ENCODE measurements around the gene CTF1. TPM values are rescaled to one million over a fixed set of nuclear protein-coding genes. Genes with fewer than 3 reads are reported as not detected.

Gene CTF1
- total RNA-seq, 1 donor from 2014 or later: 4.3 TPM

- no peak for TF ChIP-seq CTCF (conservative IDR thresholded peaks at IDR 0.05; ENCODE audit: low read depth, low read length)
- H3K4me3 ChIP-seq (ENCODE audit: low read depth, low read length): no peak overlapping the region
- no peak for DNase-seq (ENCODE audit: low read depth)
These were observed 30.7 kb downstream of the CTF1 start for GRCh38 chr16:30926937-30927788.

- DNase-seq (ENCODE audit: low read depth): no peak
- no peak for TF ChIP-seq CTCF (conservative IDR thresholded peaks at IDR 0.05; ENCODE audit: low read depth, low read length)
- no peak overlapping the region for H3K4me3 ChIP-seq (ENCODE audit: low read depth, low read length)
These were observed 31.5 kb downstream of the CTF1 start for GRCh38 chr16:30927789-30928378.

GRCh38 chr16:30928390-30928789 is 32.0 kb downstream of the CTF1 start:
- no peak overlapping the region for H3K4me3 ChIP-seq (ENCODE audit: low read depth, low read length)
- DNase-seq (ENCODE audit: low read depth): no peak
- no peak for TF ChIP-seq CTCF (conservative IDR thresholded peaks at IDR 0.05; ENCODE audit: low read depth, low read length)

GRCh38 chr16:30929167-30929566 is 32.8 kb downstream of the CTF1 start:
- TF ChIP-seq CTCF (conservative IDR thresholded peaks at IDR 0.05; ENCODE audit: low read depth, low read length): no peak

GRCh38 chr16:30930160-30930571 is 33.8 kb downstream of the CTF1 start:
- no peak overlapping the region for H3K4me3 ChIP-seq (ENCODE audit: low read depth, low read length)
- no peak for TF ChIP-seq CTCF (conservative IDR thresholded peaks at IDR 0.05; ENCODE audit: low read depth, low read length)
- DNase-seq (ENCODE audit: low read depth): no peak

More at GRCh38 chr16:30929167-30929566, 32.8 kb downstream of the CTF1 start:
- H3K4me3 ChIP-seq (ENCODE audit: low read depth, low read length): no peak overlapping the region
- DNase-seq (ENCODE audit: low read depth): no peak

- TF ChIP-seq CTCF (conservative IDR thresholded peaks at IDR 0.05; ENCODE audit: low read depth, low read length): no peak
- DNase-seq (ENCODE audit: low read depth): no peak
- H3K4me3 ChIP-seq (ENCODE audit: low read depth, low read length): no peak overlapping the region
These were observed 34.7 kb downstream of the CTF1 start for GRCh38 chr16:30931068-30931650.
